Left kidney (tissue), 8 donors: Measurements from ENCODE around the gene ZCCHC8. TPM values are rescaled to one million over a fixed set of nuclear protein-coding genes. Genes with fewer than 3 reads are reported as not detected.

Experiments
- DNase-seq: peaks from one replicate; pipeline ENCODE4 v3.0.0-alpha.2; 2013
- long read RNA-seq, 8 donors: transcript quantifications; one replicate each; lab custom pipeline, GENCODE V29; 2026
- polyA plus RNA-seq: library from polyadenylated mRNA; unstranded; fragments of 120-200 nt; gene quantifications from one replicate; pipeline ENCODE4 v1.2.1, GENCODE V29; 2013; ENCODE audit not compliant: insufficient read length

Gene ZCCHC8
- 57.2 TPM for polyA plus RNA-seq
- long read RNA-seq, donor 1, partial matches to known transcripts, result 6 of 7 reads
- long read RNA-seq, donor 1, other reads (novel, unspliced or antisense), result 0 of 7 reads
- long read RNA-seq, donor 2, result 0 reads
- long read RNA-seq, donor 3, partial matches to known transcripts, result 0 of 1 reads
- long read RNA-seq, donor 3, other reads (novel, unspliced or antisense), result 0 of 1 reads
- long read RNA-seq, donor 4, result 0 reads
- long read RNA-seq, donor 5, partial matches to known transcripts, result 7 of 7 reads
- long read RNA-seq, donor 5, other reads (novel, unspliced or antisense), result 0 of 7 reads
- long read RNA-seq, donor 6, partial matches to known transcripts, result 0 of 1 reads
- long read RNA-seq, donor 6, other reads (novel, unspliced or antisense), result 0 of 1 reads
- long read RNA-seq, donor 7, partial matches to known transcripts, result 0 of 10 reads
- long read RNA-seq, donor 7, other reads (novel, unspliced or antisense), result 9 of 10 reads
- long read RNA-seq, donor 8, result 0 reads

- peak; percentile 97 for DNase-seq
These were observed at the start of gene ZCCHC8 for GRCh38 chr12:122500685-122501488. TSS of gene ZCCHC8 (minus strand) at chr12:122500932. CDS start at chr12:122500840, 92 bp downstream.

- no peak for DNase-seq
These were observed 46.6 kb upstream of the ZCCHC8 start for GRCh38 chr12:122547330-122547729.

- no peak for DNase-seq
These were observed 45.1 kb upstream of the ZCCHC8 start for GRCh38 chr12:122545855-122546254.

GRCh38 chr12:122544537-122544936 is 43.8 kb upstream of the ZCCHC8 start:
- DNase-seq, result no peak

GRCh38 chr12:122538496-122538895 is 37.8 kb upstream of the ZCCHC8 start:
- DNase-seq, result no peak

- no peak for DNase-seq
These were observed 36.3 kb upstream of the ZCCHC8 start for GRCh38 chr12:122537021-122537420.

GRCh38 chr12:122533856-122534255 is 33.1 kb upstream of the ZCCHC8 start:
- DNase-seq, result no peak

- no peak for DNase-seq
These were observed 28.3 kb upstream of the ZCCHC8 start for GRCh38 chr12:122528992-122529391.

GRCh38 chr12:122528582-122528981 is 27.9 kb upstream of the ZCCHC8 start:
- no peak for DNase-seq

- peak; percentile 4 for DNase-seq
These were observed 26.8 kb upstream of the ZCCHC8 start for GRCh38 chr12:122527478-122527944.

GRCh38 chr12:122526683-122527477 is 26.1 kb upstream of the ZCCHC8 start, which contains the start of the genes KNTC1 and RSRC2:
TSS of gene KNTC1 (plus strand) at chr12:122527249. CDS start at chr12:122530064, 2,815 bp downstream.
TSS of gene RSRC2 (minus strand) at chr12:122526936. CDS start at chr12:122526853, 83 bp downstream.
- peak; percentile 100 for DNase-seq

GRCh38 chr12:122523846-122524718 is 23.4 kb upstream of the ZCCHC8 start:
- DNase-seq, result peak; percentile 5

- DNase-seq, result no peak
These were observed 22.5 kb upstream of the ZCCHC8 start for GRCh38 chr12:122523280-122523679.

- DNase-seq, result no peak
These were observed 19.9 kb upstream of the ZCCHC8 start for GRCh38 chr12:122520676-122521075.

- DNase-seq, result no peak
These were observed 18.7 kb upstream of the ZCCHC8 start for GRCh38 chr12:122519418-122519817.

GRCh38 chr12:122518908-122519307 is 18.2 kb upstream of the ZCCHC8 start:
- DNase-seq, result no peak

- DNase-seq, result no peak
These were observed 17.1 kb upstream of the ZCCHC8 start for GRCh38 chr12:122517877-122518276.

- DNase-seq, result no peak
These were observed 16.0 kb upstream of the ZCCHC8 start for GRCh38 chr12:122516544-122517361.

GRCh38 chr12:122515275-122515674 is 14.5 kb upstream of the ZCCHC8 start:
- DNase-seq, result no peak

- no peak for DNase-seq
These were observed 12.9 kb upstream of the ZCCHC8 start for GRCh38 chr12:122513660-122514059.
